NB4 (cell line): ENCODE measurements around the gene SPON1.

Experiments used
- POLR2A ChIP-seq: IDR thresholded peaks from 2 replicates; pipeline ENCODE4 v1.6.1; 2011; ENCODE audit warnings: mild to moderate bottlenecking; ENCODE audit not compliant: insufficient read length; ENCODE audit errors: extremely low read depth
- TF ChIP-seq, protein P1 (sequence below): IDR thresholded peaks from one replicate; pipeline ENCODE4 v1.5.1; 2012; ENCODE audit warnings: low read depth, low read length

DNA sequence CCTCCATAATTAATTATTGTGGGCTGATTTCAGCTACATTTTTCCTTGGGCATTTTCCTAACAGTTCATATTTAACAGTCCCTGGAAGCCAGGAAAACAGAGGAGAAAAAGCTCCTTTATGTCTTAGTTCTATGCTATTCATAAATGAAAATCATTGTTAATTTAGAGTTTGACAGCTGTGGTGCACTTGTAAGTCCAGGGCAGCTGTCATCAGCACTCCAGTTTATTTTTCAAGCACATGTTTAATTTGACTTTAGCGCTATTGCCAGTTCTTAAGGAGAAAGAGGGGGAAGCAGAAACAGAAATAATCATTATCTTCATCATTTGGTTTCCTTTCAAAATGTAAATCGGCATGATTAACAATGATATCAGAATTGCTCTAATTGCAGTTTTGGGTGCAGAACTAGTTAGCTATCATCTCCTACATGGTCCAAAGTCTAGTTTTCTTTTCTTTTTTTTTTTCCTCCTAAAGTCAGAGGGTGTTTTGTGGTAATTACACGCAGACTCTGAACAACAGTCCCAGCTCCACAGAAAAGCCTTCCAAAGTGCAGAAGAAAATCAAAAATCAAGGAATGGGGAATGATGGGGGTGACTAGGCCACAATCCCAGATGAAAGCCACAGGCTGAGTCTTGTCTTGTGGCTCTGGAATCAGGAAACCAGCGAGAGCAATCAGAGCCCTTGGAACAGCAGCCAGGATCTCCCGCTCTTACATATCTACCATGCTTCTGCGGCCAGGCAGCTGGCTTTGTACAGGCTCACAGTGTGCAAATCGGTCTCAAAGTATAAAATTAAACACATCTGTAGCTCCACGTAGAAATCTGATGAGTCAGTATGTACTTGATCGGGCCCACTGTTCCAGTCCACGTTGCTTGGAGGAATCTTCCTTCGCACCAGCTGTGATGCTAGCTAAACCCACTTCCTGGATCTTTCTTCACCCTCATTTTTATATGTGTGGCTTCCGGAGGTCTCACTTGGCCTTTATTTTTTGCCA lies 91.9 kb downstream of the SPON1 start:
- no peak for TF ChIP-seq POLR2A
- TF ChIP-seq, protein P1, sequence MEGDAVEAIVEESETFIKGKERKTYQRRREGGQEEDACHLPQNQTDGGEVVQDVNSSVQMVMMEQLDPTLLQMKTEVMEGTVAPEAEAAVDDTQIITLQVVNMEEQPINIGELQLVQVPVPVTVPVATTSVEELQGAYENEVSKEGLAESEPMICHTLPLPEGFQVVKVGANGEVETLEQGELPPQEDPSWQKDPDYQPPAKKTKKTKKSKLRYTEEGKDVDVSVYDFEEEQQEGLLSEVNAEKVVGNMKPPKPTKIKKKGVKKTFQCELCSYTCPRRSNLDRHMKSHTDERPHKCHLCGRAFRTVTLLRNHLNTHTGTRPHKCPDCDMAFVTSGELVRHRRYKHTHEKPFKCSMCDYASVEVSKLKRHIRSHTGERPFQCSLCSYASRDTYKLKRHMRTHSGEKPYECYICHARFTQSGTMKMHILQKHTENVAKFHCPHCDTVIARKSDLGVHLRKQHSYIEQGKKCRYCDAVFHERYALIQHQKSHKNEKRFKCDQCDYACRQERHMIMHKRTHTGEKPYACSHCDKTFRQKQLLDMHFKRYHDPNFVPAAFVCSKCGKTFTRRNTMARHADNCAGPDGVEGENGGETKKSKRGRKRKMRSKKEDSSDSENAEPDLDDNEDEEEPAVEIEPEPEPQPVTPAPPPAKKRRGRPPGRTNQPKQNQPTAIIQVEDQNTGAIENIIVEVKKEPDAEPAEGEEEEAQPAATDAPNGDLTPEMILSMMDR, result no peak
